ENCODE measurements around the gene ZNF277.
A peak's percentile ranks its signal among the peaks of the same experiment; 100 is the strongest.
"Not testable (repeated sequence)": the region's sequence is repeated elsewhere in the genome, so short reads cannot be mapped to it uniquely, and the experiment has no call there.

Gene ZNF277

GRCh38 chr7:112296432-112296831 is 89.9 kb downstream of the ZNF277 start:
- peak; percentile 78 for DNase-seq

- no peak for DNase-seq
These were observed 91.2 kb downstream of the ZNF277 start for GRCh38 chr7:112297681-112298080.

GRCh38 chr7:112298543-112299100 is 92.1 kb downstream of the ZNF277 start:
- DNase-seq: no peak

GRCh38 chr7:112300072-112300471 is 93.6 kb downstream of the ZNF277 start:
- DNase-seq: no peak

GRCh38 chr7:112300831-112301407 is 94.4 kb downstream of the ZNF277 start:
- DNase-seq: no peak

- no peak for DNase-seq
These were observed 96.1 kb downstream of the ZNF277 start for GRCh38 chr7:112302566-112302965.

DNA sequence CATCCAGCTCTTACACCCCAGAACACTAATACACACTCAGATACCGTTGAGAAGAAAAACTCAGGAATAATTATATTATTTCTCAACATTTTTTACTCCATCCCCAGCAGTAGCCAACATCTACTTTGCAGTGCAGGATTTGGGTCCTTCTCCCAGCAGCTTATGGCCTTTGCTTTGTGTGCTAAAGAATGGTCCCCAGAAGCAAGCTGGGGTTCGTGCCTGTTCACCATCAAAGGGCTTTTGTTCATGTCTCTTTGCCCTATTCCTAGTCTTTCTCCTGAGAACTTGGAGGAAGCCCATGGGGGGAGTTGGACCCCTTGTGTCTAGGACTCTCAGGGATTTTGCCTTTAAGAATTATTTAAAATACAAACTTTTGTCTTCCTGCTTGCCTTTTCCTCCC is 100.4 kb downstream of the ZNF277 start:
- no peak for DNase-seq

GRCh38 chr7:112307506-112307905 is 101.0 kb downstream of the ZNF277 start:
- no peak for DNase-seq

DNA sequence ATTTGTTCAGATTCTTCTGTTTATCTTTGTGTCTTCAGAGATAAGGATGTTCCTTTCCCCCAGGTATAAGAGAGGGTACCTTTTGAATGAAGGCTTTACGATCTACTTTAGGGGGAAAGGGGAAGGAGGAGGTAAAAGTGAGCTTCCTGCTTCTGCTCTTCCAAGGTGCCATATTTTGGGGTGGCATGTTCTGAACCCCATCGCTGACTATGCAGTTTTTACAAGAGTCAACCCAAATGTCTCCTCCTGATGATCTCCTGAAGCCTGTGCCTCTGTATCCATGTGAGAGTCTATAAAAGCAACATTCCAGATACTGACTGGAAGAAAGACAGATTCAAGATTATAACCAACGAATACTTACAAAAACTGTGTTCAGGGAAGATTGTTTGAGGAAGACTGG is 102.5 kb downstream of the ZNF277 start:
- no peak for DNase-seq

DNA sequence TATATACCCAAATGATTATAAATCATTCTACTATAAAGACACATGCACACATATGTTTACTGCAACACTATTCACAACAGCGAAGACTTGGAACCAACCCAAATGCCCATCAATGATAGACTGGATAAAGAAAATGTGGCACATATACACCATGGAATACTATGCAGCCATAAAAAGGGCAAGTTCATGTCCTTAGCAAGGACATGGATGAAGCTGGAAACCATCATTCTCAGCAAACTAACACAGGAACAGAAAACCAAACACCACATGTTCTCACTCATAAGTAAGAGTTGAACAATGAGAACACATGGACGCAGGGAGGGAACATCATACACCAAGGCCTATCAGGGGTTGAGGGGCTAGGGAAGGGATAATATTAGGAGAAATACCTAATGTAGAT is 110.3 kb downstream of the ZNF277 start:
- not testable (repeated sequence) for DNase-seq

GRCh38 chr7:112322070-112322469 is 115.6 kb downstream of the ZNF277 start:
- DNase-seq: no peak

DNA sequence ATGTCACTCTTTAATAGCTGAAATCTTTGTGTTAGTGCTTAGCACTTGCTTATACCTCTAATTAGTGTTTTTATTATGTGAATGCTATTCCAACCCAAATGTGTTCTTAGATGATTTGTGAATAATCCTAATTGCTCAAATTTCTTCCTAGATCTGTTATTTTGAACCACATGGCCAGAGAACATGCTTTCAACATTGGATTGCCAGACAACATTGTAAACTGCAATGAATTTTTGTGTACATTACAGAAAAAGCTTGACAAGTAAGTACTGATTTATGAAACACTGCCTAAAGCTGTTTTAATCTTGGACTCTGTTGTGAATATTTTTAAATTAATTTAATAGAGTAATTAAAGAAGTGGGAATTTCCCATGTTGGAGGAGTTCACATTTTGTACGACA is 121.1 kb downstream of the ZNF277 start:
- DNase-seq: no peak

DNA sequence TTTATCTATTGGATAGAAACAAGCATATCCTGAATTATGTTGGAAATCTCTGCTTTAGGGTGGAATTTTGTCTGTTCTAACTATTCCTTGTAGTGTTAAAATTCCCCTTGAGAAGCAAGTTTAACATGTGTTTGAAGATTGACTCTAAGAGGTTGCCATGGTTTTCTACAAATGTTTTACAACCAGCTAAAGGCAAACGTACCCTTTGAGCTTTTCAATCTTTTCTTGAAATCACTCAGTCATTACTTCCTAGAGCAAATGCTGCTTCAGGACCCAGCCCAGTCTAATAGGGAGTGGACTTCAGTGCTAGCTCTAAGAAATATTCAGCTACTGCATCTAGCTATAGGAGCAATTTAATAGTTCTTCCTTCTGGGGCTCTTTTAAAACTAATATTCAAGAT is 125.0 kb downstream of the ZNF277 start:
- DNase-seq: no peak

- DNase-seq: no peak
These were observed 127.9 kb downstream of the ZNF277 start for GRCh38 chr7:112334366-112334765.

DNA sequence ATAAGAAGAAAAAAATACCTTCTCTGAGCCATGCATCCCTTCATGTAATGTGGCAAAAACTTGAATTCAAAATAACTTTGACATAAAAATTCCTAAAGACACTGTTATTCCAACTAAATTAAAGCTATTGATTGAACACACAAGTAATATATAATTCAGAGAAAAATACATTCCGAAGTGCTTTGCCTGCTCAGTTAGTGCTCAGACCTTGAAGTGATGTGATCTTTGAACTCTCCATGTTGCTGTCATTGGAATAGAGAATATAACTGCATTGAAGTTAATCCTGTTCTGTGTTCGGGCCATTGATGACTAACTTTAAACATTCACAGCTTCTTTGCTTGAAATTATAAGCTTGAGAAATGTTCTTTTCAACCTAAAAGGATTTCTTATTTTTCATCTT is 129.8 kb downstream of the ZNF277 start:
- no peak for DNase-seq

- no peak for DNase-seq
These were observed 130.6 kb downstream of the ZNF277 start for GRCh38 chr7:112336936-112337576.

DNA sequence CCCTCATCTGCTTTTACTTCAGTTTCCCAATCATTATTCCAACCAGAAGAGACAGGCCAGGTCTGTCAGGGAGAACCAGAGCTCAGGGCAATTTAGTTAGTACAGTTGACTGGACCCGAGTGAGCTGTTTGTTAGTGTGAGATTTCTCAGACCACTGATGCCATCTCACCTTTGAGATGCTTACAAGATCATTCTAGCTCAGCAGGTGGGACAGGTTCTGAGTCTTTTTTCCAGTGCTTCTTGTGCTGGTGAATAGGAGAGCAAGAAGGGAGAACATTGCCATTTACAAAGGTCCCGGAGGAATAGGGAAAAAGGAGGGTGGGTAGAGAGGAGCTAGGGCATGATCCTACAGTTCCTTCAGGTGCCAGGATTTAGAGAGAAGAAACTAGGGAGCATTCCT is 131.4 kb downstream of the ZNF277 start:
- DNase-seq: no peak

DNA sequence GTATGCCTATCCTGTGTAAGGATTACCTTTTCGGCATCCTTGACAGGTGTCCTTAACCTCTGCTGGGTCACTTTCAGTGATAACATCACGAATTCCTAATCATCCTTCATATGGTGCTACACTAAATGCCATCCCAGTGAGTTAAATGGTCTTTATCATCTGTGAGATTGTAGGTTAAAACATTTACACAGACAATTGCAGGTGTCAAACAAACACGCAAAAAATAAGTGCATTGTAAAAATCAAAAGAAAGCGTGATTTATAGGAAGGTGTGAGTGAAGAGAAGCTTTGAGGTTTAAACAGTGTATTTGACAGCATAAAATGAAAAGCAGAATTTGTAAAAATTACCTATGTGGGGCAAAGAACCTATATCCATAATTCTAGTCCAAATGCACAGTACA is 132.3 kb downstream of the ZNF277 start:
- no peak for DNase-seq

DNA sequence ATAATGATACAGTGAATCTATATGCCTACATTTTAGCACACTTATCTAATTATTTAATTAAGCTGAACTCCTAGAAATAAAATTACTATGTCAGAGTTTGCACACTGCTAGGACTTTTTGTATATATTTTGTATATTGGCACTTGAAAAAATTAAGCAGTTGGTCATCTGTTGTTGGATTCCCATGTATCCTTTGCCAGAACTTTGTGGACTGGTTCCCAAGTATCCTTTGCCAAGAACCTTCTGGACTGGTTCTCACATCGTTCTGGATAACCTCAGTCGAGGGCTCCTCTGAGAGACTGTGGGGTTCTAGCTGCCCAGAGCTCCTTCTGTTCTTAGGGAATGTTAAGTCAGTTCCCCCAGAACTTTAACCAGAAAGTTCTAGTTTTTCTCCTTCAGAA is 135.0 kb downstream of the ZNF277 start:
- no peak for DNase-seq

DNA sequence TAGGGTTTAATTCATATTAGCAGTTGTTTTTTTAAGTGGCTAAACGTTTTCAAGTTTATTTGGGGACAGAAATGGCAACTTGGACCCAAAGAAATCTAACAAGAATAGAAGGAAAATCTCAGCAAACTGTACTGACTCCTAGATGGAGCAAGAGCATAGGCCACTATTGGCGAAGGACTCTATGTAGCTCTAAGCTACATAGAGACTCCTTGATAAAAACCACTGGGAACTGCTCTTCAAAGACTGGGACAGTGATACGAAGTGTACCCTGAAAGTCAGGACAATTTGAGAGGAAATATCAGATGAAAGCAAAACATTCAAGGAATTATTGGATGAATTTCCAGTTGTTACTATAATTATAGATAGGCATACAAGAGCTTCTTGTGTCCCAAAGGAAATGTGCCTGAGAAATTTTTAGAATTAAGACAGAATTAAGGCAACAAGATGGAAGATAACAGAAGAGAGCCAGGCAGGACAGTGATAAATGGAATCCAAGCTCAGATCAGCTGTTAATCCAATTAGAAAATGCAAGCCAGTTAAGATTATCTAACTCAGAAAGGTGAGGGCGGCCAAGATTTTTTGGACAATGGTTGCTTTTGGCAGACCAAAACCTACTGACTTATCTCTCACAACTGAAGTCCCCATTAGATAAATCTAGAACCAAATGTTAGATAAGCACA is 140.0 kb downstream of the ZNF277 start:
- no peak for DNase-seq

DNA sequence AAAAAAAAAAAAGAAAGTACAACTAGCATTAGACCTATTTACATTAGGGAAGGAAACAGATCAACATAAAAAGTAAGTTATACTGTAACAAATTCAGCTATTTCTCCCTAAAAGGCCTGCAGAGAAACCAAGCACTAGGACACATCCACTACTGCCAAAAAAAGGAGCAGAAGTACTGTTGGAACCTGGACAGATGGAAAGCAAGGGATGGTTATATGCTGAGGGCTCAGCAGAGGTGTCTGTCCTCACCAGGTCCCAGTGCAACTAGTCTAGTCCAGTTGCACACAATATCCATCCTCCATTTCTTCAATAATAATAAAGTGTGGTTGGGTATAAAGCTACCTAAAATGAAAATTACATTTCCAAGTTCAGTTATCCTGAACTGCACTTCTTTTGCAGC is 140.6 kb downstream of the ZNF277 start:
- no peak for DNase-seq

- DNase-seq: no peak
These were observed 144.1 kb downstream of the ZNF277 start for GRCh38 chr7:112350585-112350984.

- DNase-seq: no peak
These were observed 150.1 kb downstream of the ZNF277 start for GRCh38 chr7:112356596-112356995.

GRCh38 chr7:112357136-112357535 is 150.6 kb downstream of the ZNF277 start:
- no peak for DNase-seq

All from fibroblast of skin of back (primary cell).